Transverse colon (tissue), 4 donors: Measurements from ENCODE around the gene NDC80. TPM values are rescaled to one million over a fixed set of nuclear protein-coding genes. Genes with fewer than 3 reads are reported as not detected.

Source experiments
- DNase-seq: peaks from one replicate; pipeline ENCODE4 v3.0.0-alpha.2; 2019
- H3K27ac ChIP-seq, 4 donors: fragments of 200-600 bp; sonication (generic); 2 replicates each; pipeline ENCODE4 v1.5.1; 2016 to 2018; ENCODE audit warnings: inconsistent platforms in 4 of 4
- H3K27me3 ChIP-seq: fragments of 200-600 bp; sonication (generic); 2 replicates; pipeline ENCODE4 v1.5.1; 2017; ENCODE audit warnings: inconsistent platforms
- H3K36me3 ChIP-seq, 4 donors: fragments of 200-600 bp; sonication (generic); 2 replicates each; pipeline ENCODE4 v1.5.1; 2017 to 2019; ENCODE audit warnings: inconsistent platforms in 4 of 4
- H3K4me1 ChIP-seq, 4 donors: fragments of 200-600 bp; sonication (generic); 2 replicates each; pipeline ENCODE4 v1.5.1; 2017 to 2020; ENCODE audit warnings: inconsistent platforms in 4 of 4
- H3K4me3 ChIP-seq, 4 donors: fragments of 200-600 bp; sonication (generic); 1 replicate in 1 of 4; 2 replicates in 3 of 4; pipeline versions ENCODE4 v1.5.1 to v1.6.1; 2017 to 2019; ENCODE audit warnings: inconsistent platforms in 4 of 4
- H3K9me3 ChIP-seq, 2 donors: fragments of 200-600 bp; sonication (generic); 2 replicates each; pipeline ENCODE4 v1.5.1; 2017 to 2019; ENCODE audit warnings: inconsistent platforms in 2 of 2
- CTCF ChIP-seq, 5 experiments: fragments of 200-600 bp in 3 of 5; fragments of 450-650 bp in 2 of 5; sonication (generic) in 3 of 5; IDR thresholded peaks; 1 replicate in 2 of 5; 2 replicates in 3 of 5; pipeline ENCODE4 v1.5.1; 2016 to 2017; ENCODE audit warnings: antibody characterized with exemption in 5 of 5, inconsistent platforms in 3 of 5, mild to moderate bottlenecking in 2 of 5, moderate library complexity in 1 of 5
- EP300 ChIP-seq: sonication (generic); formaldehyde crosslinking; IDR thresholded peaks from one replicate; pipeline ENCODE4 v1.6.1; 2017; ENCODE audit warnings: antibody characterized with exemption, low read depth
- POLR2A ChIP-seq: fragments of 450-650 bp; IDR thresholded peaks from one replicate; pipeline ENCODE4 v1.6.1; 2016; ENCODE audit warnings: antibody characterized with exemption, mild to moderate bottlenecking, moderate library complexity
- POLR2AphosphoS5 ChIP-seq, 3 donors: sonication (generic); formaldehyde crosslinking; IDR thresholded peaks; one replicate each; pipeline ENCODE4 v1.6.1; 2016; ENCODE audit warnings: antibody characterized with exemption in 3 of 3
- WGBS, 2 donors: methylation state at CpG; one replicate each; pipeline ENCODE4 v1.1.5; 2018; ENCODE audit warnings: low coverage in 1 of 2; 5-methylcytosine and 5-hydroxymethylcytosine counted together
- in situ Hi-C, 4 donors: fragments of 200-750 bp; cut with MboI; loops; one replicate each; pipeline versions ENCODE4 v1.15.0 to v1.15.1; 2017; ENCODE audit warnings: low sequenced_read_pairs in 3 of 4, low pct_ligation_motif_present in 1 of 4, low pct_unique_long_range_greater_than_20kb in 1 of 4
- intact Hi-C: fragments of 100-400 bp; cut with DNase I; formaldehyde crosslinking; loops from one replicate; pipeline ENCODE4 v1.15.1; 2023; ENCODE audit warnings: low total_unique reads
- total RNA-seq, 4 donors: library from RNA; depleted of rRNA; stranded (reverse); fragments of >200 nt; gene quantifications; one replicate each; pipeline ENCODE4 v1.1.0, GENCODE V29; 2016

The NDC80 gene
- total RNA-seq, 4 donors from 2014 or later, result 0.96 to 1.9 (median 1.6) TPM; not detected in 1

GRCh38 chr18:2564373-2564772 lies 7.0 kb upstream of the NDC80 start:
- no peak overlapping the region for H3K4me3 ChIP-seq
- H3K4me1 ChIP-seq, result peaks cover 0 to 9% (median 2%) of the 10 kb centered on the region in 4 donors
- no peaks in the 10 kb centered on the region for H3K9me3 ChIP-seq
- intact Hi-C loops, result no loop called here
- no peak for DNase-seq
- TF ChIP-seq EP300 (no peak), CTCF (IDR thresholded peaks at IDR 0.05) (no peak), POLR2A (no peak), POLR2AphosphoS5 (IDR thresholded peaks at IDR 0.05) (no peak)
- 61 to 71% methylated on average over 1 of the region's 1 CpG for WGBS, 2 donors
- H3K27me3 ChIP-seq, result no peaks in the 10 kb centered on the region
- in situ Hi-C loops, result loop anchor here in 2 of 4 donors (10.0 to 25.0 kb wide), 2 partner anchors 90 to 1702 kb away; partner anchors contain the start of gene SMCHD1 (in 1 of the 2)
- peaks cover 0 to 10% (median 0%) of the 10 kb centered on the region in 4 donors for H3K36me3 ChIP-seq
- H3K27ac ChIP-seq, result no peak overlapping the region

- DNase-seq, result no peak
- 75 to 79% methylated on average over 5 to 6 of the region's 6 CpGs for WGBS, 2 donors
- Histone ChIP-seq H3K4me3 (no peak overlapping the region), H3K9me3 (no peaks in the 10 kb centered on the region), H3K27ac (no peak overlapping the region), H3K4me1 (peaks cover 8 to 38% (median 15%) of the 10 kb centered on the region in 4 donors), H3K36me3 (peaks cover 0 to 5% (median 0%) of the 10 kb centered on the region in 4 donors), H3K27me3 (no peaks in the 10 kb centered on the region)
- no peak for TF ChIP-seq POLR2A
- no peak for TF ChIP-seq CTCF (IDR thresholded peaks at IDR 0.05)
- TF ChIP-seq EP300, result no peak
- TF ChIP-seq POLR2AphosphoS5 (IDR thresholded peaks at IDR 0.05), result no peak
- intact Hi-C loops (no loop called here), in situ Hi-C loops (loop anchor here in 2 of 4 donors (10.0 to 25.0 kb wide), 2 partner anchors 87 to 1706 kb away; partner anchors contain the start of gene SMCHD1 (in 1 of the 2))
These were observed 3.2 kb upstream of the NDC80 start for GRCh38 chr18:2568129-2568528.

- TF ChIP-seq EP300 (no peak), POLR2AphosphoS5 (IDR thresholded peaks at IDR 0.05) (no peak), POLR2A (no peak), CTCF (IDR thresholded peaks at IDR 0.05) (no peak)
- Histone ChIP-seq H3K27me3 (no peaks in the 10 kb centered on the region), H3K9me3 (no peaks in the 10 kb centered on the region), H3K4me1 (peaks cover 8 to 43% (median 16%) of the 10 kb centered on the region in 4 donors), H3K27ac (no peak overlapping the region), H3K4me3 (no peak overlapping the region), H3K36me3 (peaks cover 0 to 5% (median 0%) of the 10 kb centered on the region in 4 donors)
- 93 to 100% methylated on average over 3 of the region's 3 CpGs for WGBS, 2 donors
- intact Hi-C loops (no loop called here), in situ Hi-C loops (loop anchor here in 2 of 4 donors (10.0 to 25.0 kb wide), 2 partner anchors 86 to 1706 kb away; partner anchors contain the start of gene SMCHD1 (in 1 of the 2))
- DNase-seq, result no peak
These were observed 2.8 kb upstream of the NDC80 start for GRCh38 chr18:2568605-2569004.

- Histone ChIP-seq H3K4me3 (peak overlapping the region in 1 of 4 donors; percentile 74), H3K27me3 (no peaks in the 10 kb centered on the region), H3K36me3 (peaks cover 0 to 5% (median 0%) of the 10 kb centered on the region in 4 donors), H3K4me1 (peaks cover 8 to 43% (median 16%) of the 10 kb centered on the region in 4 donors), H3K27ac (no peak overlapping the region), H3K9me3 (no peaks in the 10 kb centered on the region)
- intact Hi-C loops, result loop anchor here (10.0 kb wide), 1 partner anchor 85 kb away; the partner anchor contains the start of gene SMCHD1
- DNase-seq, result no peak
- in situ Hi-C loops, result loop anchor here in 3 of 4 donors (10.0 to 25.0 kb wide), 2 partner anchors 85 to 1707 kb away; partner anchors contain the start of gene SMCHD1 (in 2 of the 3)
- TF ChIP-seq POLR2AphosphoS5 (IDR thresholded peaks at IDR 0.05) (no peak), EP300 (no peak), CTCF (IDR thresholded peaks at IDR 0.05) (no peak), POLR2A (no peak)
- WGBS, 2 donors, result 89 to 98% methylated on average over 5 to 10 of the region's 10 CpGs
These were observed 1.8 kb upstream of the NDC80 start for GRCh38 chr18:2569338-2570207.
